A549 treated with Mapracorat at 1 μM for 4 hours (cell line): ENCODE results near the gene CD59. TPM values are rescaled to one million over a fixed set of nuclear protein-coding genes. Genes with fewer than 3 reads are reported as not detected.

Source experiments
- total RNA-seq: library from RNA; stranded (reverse); fragments of 200-300 nt; extraction: Qiagen RNA extraction; gene quantifications from 5 replicates; pipeline ENCODE4 v1.2.3, GENCODE V29; 2022

CD59 gene
- 822 to 1,017 TPM (median 944 TPM) in 5 replicates for total RNA-seq

GRCh38 chr11:33736148-33736812, at the start of gene CD59:
Gene CD59 (minus strand): TSS chr11:33736423. CDS start chr11:33722445, 13,978 bp downstream.

GRCh38 chr11:33773987-33774735, 37.9 kb upstream of the CD59 start, which contains the start of gene FBXO3:
Gene FBXO3 (minus strand): TSS chr11:33774520. CDS start chr11:33774497, 23 bp downstream.

GRCh38 chr11:33700502-33701271, 35.5 kb downstream of the CD59 start, which contains the start of gene C11orf91:
Gene C11orf91 (minus strand): TSS chr11:33700826. CDS start chr11:33700740, 86 bp downstream.

Other genes with a start within 250 kb of the CD59 start
- 1.4 to 2.0 TPM (median 1.5 TPM) in 5 replicates for gene C11orf91, start 35.6 kb downstream of the CD59 start, total RNA-seq
- gene FBXO3, start 38.1 kb upstream of the CD59 start, total RNA-seq = 19.2 to 28.1 TPM (median 26.1 TPM) in 5 replicates
- 0.36 to 1.1 TPM (median 0.72 TPM) in 5 replicates for gene LMO2, start 155.7 kb upstream of the CD59 start, total RNA-seq